CMK (cell line): ENCODE data around the gene HOXD9.

Experiments used
- DNase-seq: peaks from one replicate; pipeline ENCODE4 v3.0.0-alpha.2; 2010; ENCODE audit warnings: low read depth

The HOXD9 gene

DNA sequence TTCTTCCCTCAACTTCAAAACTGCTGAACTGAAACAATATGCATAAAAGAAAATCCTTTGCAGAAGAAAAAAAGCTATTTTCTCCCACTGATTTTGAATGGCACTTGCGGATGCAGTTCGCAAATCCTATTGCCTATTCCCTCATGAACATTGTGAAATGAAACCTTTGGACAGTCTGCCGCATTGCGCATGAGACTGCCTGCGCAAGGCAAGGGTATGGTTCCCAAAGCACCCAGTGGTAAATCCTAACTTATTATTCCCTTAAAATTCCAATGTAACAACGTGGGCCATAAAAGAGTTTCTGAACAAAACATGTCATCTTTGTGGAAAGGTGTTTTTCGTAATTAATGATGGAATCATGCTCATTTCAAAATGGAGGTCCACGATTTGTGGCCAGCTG is 15.4 kb downstream of the HOXD9 start:
- no peak for DNase-seq

DNA sequence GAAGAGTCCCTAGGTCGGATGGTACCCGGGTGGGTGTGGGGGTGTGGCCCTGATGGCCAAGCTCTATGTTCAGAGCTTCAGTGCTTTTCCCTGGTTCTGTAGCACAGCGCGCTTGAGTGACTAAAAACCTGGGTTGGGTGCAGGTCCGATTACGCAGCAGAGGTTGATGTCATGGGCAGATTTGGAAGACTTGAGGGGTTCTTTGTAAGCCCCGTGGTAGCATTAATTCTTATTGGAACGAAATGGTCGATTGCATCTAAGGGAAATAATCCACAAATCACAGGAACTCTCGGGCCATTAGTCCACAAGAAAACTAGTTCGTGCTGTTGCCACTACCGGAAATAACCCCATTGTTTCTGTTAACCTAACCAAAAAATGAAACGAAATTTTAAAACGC is 16.0 kb downstream of the HOXD9 start:
- no peak for DNase-seq

DNA sequence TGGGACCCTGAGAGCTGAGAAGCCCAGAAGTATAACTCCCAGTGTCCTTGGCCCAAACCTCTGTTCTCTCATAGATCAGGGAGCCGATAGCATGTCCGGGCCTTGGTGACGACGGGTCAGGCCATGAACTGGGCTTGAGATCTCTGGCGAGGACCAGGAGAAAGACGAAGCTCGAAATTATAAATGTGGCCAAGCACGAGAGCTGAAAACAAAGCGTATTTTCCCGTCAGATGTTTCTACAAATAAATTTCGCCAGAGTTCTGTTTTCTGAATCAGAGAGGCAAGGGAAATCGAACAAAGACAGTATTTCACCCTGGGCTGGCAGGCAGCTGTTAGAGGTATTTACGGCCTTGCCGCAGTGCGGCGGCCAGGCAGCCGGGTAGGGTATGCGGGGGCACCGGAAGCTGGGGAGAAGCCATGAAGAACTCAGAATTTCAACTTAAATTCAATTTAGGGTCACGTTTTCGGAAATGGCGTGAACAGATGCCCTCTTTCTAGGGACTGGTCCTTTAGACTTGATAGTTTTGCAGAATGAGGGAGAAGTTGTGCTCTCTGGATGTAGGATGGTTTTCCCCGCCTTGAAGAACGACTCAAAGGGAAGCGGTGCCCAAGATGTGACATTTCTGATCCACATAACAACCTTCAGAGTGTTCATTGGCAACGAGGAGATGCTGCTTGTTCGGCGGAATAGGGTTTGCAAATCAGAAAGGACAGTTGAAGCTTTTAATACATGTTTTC is 16.6 kb downstream of the HOXD9 start:
- DNase-seq, result no peak

DNA sequence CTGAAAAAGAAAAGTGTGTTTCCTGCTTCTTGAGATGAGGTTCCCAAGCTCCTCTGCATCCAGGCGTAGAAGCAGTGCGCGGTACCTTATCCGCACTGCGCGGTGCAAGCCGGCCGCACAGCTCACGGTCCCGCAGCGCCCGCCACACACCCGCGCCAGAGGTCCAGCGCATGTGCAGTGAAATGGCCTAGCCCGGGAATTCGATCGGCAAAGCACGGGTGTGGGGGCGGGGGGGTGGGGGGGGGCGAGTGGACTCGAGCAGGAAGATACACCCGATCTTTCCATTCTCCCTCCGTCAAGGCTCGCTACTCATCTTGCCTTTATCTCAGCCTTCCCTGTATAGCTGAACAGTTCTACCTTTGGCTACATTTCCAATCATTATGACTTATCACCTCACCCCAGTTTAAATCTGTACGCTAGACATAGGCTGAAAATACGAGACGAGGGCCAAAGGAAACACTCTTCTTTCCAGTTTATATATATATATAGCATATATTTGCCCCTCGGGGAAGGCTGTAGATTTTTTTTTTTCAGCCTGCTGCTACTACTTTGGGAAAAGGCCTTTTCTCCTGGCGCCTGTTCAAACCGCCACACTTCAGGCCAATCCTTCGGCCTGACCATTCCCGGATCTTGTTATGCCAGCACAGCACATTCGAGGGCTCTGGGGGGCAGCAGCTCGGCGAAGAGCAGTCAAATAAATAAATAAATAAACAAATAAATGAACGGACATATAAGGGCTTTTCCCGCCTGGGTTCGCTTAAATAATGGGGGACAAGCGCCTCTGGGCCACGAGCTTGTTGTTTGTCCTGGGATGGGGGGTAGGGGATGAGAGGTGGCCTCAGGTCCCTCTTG is 17.4 kb downstream of the HOXD9 start:
- DNase-seq, result no peak

DNA sequence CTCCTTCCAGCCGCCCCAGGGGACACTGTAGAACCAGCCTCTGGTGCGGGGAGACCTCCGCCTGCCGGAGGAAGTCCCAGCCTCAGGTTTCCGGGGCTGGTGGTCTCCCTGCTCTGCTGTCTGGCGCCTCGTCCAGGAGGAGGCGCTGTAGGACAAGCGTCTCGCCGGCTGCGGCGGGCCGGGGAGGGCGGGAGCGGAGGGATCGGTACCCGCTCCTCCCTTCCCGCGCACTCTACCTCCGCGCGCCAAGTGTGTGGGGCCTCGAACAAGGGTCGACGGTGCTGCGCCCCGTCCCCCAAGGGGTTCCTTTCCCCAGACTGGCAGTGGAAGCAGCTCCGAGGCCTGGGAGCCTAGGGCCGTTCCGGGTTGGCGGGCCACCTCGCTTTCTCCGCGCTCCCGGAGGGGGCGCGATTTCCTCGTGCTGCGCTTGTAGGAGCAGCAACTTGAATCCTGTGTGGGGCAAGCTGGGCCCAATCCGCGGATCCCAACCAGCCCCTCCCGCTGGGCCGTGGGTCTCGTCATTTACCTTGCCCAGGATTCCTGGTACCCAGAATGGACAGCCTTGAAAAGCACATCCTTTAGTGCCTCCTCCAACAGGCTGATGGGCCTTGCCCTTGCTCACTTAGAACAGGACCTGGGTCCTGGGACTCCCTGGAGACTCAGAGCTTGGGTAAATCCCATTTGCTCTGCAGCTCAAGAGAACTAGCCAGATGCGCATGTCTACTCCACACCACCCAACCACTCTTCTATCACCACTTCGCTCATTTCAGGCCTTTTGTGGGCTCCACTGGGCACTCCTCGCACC is 18.2 kb downstream of the HOXD9 start:
- DNase-seq, result peak; percentile 48

DNA sequence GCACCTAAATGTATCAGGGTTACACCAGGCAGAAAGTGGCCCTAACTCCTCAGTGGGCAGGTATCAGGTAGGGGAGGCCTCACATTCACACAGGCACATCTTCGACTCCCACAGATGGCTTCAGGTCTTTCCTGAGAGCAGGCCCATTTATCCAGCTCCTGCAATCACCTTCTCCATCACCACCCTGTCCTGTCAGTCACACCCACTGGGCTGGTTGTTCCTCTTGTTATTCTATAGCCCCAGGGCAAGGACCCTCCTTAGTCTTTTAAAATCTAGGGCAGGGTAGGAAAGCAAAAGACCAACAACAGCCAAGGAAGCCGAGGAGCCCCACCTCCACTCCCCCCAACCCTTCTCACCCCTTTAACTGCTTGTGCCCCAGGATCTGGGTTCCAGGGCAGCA is 19.8 kb downstream of the HOXD9 start:
- no peak for DNase-seq

DNA sequence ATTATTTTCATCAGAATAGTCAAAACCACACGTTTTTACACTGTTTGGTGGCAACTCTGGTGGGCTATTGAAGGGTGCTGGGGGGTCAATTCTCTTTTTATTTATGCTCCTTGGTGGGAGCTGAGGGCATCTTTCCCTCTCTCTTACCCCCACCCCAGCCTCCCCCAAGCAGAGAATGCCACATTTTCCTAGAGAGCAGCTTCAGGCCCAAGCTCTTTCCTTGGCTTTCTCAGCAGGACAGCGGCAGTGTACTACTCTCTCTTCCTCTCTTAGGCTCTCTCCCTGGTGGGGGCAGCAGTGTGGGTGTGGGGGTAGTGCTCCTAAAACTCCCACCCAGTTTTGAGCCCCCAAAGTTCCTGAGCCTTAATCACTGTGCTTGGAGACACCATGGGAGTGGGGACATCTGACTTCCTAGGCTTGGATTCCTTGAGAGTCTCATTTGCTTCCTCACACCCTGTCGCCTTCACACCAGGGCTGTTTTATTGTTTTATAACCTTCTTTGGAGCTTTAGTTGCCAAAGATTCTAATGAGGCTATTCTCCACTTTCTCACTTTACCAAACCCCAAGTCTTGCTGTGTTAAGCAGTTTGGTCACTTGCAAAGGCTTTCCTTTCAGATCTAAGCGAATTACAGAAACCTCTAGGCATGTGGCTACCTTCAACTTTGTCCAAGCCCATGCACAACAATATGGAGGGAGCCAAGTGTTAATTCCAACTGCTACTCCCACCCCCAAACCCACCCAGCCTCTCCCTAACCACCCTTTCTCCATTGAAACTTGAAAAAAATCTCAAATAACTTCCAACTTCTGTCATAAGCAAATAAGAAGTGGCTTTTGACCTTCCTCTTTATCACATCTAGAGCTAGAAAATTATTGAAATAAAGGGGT is 22.8 kb downstream of the HOXD9 start:
- no peak for DNase-seq

DNA sequence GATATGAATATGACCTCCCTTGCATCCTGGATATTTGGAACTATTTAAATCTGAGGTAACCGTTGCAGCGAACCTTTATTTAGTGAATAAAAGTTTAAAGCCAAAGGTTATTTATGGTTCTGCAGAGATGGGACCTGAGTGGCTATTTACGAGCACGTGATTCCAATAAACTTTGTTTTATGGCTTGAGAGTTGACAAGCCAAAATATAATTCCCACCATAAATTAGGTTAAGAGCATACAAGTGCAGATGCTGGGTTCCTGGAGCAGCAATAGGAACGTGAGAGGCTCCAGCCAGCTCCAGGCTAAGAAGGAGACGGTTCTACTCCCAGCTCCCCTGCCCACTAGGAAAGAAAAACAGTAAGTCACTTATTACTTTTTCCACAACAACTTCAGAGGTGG is 23.6 kb downstream of the HOXD9 start:
- DNase-seq, result no peak

DNA sequence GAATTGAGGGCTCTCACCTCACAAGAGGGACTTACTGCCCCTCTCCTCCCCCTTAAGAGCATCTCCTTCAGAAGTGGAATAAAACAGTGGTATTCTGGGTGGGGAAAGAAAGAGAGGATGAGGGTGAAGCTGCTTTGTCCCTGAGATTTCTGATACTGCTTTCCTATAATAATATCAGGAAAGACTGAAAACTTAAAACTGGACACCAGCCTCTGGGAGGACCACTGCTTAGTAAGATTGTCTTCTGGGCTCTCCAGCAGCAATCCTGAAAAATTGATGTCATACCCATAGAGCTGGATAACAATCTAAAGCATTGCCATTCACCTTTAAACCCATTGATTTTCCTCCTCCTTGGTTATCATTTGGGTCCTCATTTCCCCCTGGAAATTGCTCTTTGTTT is 24.1 kb downstream of the HOXD9 start:
- DNase-seq, result no peak

DNA sequence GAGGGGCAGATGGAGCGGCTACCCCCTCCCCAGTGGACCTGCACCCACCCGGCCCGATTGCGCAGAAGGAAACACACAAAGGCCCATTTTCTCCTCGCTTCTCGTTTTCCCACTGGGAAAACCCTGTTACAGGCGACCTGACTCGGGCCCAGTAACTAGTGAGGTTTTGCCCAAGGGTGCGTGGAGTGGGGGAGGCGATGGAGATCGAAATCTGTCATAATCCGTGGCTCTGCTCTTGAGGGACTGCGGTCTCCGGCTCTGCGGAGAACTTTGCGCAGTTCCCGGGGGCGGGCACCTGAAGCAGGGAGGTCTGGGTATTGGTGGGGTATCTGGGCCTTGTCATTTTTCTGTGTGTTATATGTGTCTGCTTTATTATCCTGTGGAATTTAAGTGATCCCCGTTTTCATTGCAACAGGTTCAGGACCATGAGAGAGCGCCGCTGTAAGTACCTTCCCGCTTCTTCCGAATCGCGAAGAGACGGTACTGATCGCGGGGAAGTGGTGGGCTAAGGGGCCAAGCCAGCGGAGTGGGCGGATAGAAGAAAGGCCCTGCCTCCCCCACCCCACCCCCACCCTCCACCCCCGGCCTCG is 24.8 kb downstream of the HOXD9 start:
- no peak for DNase-seq

DNA sequence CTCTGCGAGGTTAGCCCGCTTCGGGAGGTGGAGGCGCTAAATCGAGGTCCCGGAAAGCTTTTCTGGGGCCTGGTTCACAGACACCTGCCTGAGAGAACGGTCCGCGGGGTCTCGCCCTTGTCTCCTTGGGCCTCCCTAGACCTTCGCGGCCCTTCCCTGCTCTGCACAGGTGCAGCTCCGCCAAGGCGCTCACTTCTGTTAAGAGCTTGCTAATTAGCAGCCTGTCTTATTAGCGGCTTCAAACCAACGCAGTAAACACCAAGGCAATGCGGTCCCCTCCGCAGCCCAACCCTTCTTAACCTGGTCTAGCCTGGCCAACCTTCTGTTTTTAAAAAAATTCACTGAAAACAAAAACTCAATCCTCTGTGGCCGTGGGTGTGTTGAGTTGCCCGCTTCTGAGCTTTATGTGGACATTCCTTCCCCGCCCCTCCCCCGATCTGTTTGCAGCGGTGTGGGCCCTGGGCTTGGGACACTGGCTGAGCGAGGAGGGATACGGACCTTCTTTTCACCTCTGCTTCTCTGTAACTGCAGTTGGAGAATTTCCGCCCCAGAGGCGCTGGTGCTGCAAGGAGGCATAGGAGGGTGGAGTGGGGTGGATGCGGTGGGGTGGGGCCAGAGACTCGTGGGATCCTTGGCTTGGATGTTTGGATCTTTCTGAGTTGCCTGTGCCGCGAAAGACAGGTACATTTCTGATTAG is 25.4 kb downstream of the HOXD9 start:
- DNase-seq, result no peak

DNA sequence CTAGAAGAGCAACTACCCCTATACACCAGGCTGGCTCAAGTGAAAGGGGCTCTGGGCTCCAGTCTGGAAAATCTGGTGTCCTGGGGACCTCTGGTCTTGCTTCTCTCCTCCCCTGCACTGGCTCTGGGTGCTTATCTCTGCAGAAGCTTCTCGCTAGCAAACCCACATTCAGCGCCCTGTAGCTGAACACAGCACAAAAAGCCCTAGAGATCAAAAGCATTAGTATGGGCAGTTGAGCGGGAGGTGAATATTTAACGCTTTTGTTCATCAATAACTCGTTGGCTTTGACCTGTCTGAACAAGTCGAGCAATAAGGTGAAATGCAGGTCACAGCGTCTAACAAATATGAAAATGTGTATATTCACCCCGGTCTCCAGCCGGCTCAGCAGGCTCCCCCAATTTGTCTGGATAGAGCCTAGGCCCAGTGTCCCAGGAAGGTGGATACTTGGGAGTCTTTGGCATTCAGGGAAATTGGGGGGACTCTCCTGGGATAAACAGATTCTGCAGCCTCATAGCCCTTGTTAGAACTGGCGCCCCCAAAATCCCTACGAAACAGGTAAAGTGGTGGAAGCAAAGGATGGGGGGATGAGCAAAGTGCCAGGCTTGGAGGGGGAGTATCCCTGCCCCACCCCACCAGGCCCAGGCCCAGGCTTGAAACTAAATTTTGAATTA is 26.4 kb downstream of the HOXD9 start:
- DNase-seq, result no peak

DNA sequence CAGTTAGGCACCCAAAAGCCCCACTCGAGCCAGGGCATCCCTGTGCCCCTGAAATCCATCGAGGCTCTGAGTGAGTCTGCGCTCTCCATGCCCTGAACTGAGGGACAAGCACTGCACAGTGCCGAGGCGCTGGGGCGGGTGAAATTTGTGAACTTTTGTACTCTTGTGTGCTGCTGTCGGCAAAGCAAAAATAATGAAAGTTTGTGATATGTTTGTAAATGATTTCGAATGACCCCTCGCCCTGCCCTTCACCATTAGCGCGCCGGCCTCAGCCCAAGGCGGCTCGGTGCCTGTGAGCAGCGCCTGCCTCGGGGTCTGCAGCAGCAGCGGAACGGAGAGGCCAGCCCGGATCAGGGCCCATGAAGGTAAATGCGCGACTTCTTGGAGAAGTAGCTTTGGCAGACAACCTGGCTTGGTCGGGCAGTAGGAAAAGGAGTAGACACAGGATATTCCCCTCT is 27.0 kb downstream of the HOXD9 start:
- no peak for DNase-seq

DNA sequence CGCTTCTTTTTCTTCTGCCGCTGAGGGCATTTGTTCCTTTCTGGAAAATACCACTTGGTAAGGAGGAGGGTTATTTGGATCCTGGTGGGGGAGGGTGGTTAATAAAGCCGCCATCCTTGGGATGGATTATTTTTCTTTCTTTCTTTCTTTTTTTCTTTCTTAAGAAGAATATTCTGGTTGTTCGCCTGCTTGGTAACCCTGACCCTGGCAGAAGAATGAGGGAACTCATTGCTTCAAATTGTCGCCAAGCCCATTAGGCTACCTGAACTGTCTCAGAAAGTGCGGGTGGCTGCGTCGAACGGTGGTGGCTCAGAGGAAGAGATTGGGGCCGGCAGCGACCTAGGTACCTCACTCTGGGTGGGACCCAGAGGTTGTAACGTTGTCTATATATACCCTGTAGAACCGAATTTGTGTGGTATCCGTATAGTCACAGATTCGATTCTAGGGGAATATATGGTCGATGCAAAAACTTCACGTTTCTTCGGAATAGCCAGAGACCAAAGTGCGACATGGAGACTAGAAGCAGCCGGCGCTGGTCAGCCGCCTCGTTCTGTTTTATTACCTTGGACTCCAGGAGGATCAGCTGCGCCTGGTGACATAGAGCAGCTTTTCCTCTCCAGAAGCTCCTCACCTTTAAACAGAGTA is 27.5 kb downstream of the HOXD9 start:
- DNase-seq, result no peak

DNA sequence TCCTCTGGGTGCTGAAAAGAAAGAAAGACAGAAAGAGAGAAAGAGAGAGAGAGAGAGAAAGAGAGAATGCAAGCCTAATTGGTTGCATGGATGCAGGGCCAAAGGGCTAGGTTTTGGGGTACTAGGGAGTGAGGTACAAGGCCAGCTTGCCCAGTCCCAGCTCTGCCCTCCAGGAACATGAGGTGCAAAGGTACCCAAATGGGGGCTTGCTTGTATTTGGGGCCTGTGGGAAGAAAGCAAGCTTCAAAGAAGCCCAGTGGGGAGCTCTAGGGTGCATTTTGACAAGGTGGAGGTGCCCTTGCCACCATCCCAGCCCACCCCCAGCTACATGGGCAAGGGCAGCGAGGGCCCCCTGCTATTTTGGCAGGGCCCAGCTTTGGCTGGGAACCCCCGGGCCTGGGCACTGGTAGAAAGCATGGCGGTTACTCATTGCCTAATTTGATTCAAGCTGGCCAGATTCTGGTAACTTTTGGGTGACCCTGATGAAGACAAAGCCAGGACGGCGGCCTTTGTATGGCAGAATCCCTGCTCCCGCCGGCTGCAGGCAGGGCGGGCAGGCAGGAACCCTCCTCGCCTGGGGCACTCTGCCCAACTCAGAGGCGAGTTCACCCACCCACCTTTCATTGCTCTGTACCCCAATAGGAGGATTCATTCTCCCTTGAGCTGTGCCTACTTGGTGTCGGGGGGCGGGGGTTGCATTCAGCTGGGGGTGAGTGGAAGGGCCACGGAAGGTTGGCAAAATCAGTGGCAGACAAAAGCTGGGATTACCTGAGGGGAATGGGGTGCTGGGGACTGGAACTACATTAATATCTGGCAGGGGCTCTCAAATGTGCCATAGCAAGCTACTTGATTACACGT is 28.3 kb downstream of the HOXD9 start:
- no peak for DNase-seq

DNA sequence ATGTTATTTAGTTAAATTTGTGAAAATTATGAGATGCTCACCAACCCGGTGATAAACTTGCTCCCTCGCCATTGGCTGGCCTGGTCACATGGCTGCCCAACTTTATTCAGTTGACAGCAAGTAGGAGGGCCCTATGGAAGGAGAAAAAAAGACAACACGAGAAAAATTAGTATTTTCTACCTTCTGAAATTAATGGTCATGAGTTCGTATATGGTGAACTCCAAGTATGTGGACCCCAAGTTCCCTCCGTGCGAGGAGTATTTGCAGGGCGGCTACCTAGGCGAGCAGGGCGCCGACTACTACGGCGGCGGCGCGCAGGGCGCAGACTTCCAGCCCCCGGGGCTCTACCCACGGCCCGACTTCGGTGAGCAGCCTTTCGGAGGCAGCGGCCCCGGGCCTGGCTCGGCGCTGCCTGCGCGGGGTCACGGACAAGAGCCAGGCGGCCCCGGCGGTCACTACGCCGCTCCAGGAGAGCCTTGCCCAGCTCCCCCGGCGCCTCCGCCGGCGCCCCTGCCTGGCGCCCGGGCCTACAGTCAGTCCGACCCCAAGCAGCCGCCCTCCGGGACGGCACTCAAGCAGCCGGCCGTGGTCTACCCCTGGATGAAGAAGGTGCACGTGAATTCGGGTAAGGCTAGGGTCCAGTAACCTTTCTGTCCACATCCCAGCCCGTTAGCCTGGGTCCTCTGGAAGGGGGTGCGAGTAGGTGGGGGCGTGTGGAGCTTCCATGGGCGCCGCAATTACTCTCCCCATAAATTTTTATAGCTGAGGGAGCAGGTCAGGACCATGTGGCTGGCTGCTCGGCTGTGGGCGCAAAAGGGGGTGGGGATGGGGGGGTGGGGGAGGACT is 29.1 kb downstream of the HOXD9 start, which contains the start of gene HOXD4:
TSS of gene HOXD4 (plus strand) at position 109 of the 846 bp plus-strand sequence. CDS start at position 193, 84 bp downstream.
- DNase-seq, result no peak
